Measurements from ENCODE around the gene KLHL2. TPM values are rescaled to one million over a fixed set of nuclear protein-coding genes. Genes with fewer than 3 reads are reported as not detected.

The KLHL2 gene
- total and polyA plus RNA-seq, 2 of the 13 experiments (the other 11 are each of a cell fraction or from before 2014, with no cell fraction given): 9.2 to 17.6 TPM

DNA sequence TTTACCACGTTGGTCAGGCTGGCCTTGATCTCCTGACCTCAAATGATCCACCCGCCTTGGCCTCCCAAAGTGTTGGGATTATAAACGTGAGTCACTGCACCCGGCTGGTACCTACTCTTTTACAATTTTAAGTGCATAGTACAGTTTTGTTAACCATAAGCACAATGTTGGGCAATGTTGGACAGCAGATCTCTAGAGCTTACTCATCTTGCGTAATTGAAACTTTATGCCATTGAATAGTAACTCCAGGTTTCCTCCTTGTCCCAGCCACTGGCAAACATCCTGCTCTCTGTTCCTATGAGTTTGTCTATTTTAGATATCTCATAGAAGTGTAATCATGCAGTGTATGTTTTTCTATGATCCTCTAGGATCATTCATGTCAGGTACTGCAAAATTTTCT is 162.2 kb downstream of the KLHL2 start (continued):
- TF ChIP-seq ZNF652 (CRISPR knock-in tag; IDR thresholded peaks at IDR 0.05; ENCODE audit: borderline replicate concordance, low read depth): peak; percentile 12; the same call in 1 of the 2 replicates
- TF ChIP-seq, protein P1, sequence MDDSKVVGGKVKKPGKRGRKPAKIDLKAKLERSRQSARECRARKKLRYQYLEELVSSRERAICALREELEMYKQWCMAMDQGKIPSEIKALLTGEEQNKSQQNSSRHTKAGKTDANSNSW (CRISPR knock-in tag; IDR thresholded peaks at IDR 0.05; ENCODE audit: borderline replicate concordance): no peak
- TF ChIP-seq SKIL (CRISPR knock-in tag; IDR thresholded peaks at IDR 0.05; ENCODE audit: borderline replicate concordance): 0 out of 2 replicates have a peak, but pooled peaks have one; percentile 47
- no peak for TF ChIP-seq SP2 (CRISPR knock-in tag; IDR thresholded peaks at IDR 0.05)
- no peak for TF ChIP-seq AKNA (CRISPR knock-in tag; IDR thresholded peaks at IDR 0.05; ENCODE audit: borderline replicate concordance)
- TF ChIP-seq TBX3 (IDR thresholded peaks at IDR 0.05; ENCODE audit: borderline replicate concordance): peak; percentile 70; the same call in 1 of the 2 replicates
- TF ChIP-seq NONO (IDR thresholded peaks at IDR 0.05): no peak
- no peak; the same call in 1 of the 2 replicates for TF ChIP-seq NONO (CRISPR knock-in tag; conservative IDR thresholded peaks at IDR 0.05)
- no peak for TF ChIP-seq ZSCAN31 (CRISPR knock-in tag; IDR thresholded peaks at IDR 0.05; ENCODE audit: low read depth)
- TF ChIP-seq RFXAP (CRISPR knock-in tag; IDR thresholded peaks at IDR 0.05; ENCODE audit: borderline replicate concordance): 0 out of 2 replicates have a peak, but pooled peaks have one; percentile 32
- TF ChIP-seq CBFB (CRISPR knock-in tag; IDR thresholded peaks at IDR 0.05): peak; percentile 66
- TF ChIP-seq ZNF670 (CRISPR knock-in tag; IDR thresholded peaks at IDR 0.05; ENCODE audit: borderline replicate concordance): 0 out of 2 replicates have a peak, but pooled peaks have one; percentile 70
- TF ChIP-seq MAZ (IDR thresholded peaks at IDR 0.05; ENCODE audit: borderline replicate concordance, low read depth, low read length): no peak
- peak; percentile 58; the same call in 1 of the 2 replicates for TF ChIP-seq MAZ (CRISPR knock-in tag; IDR thresholded peaks at IDR 0.05; ENCODE audit: low read depth)
- peak; percentile 83 for TF ChIP-seq ATF3 (CRISPR knock-in tag; IDR thresholded peaks at IDR 0.05)
- TF ChIP-seq, protein P2, sequence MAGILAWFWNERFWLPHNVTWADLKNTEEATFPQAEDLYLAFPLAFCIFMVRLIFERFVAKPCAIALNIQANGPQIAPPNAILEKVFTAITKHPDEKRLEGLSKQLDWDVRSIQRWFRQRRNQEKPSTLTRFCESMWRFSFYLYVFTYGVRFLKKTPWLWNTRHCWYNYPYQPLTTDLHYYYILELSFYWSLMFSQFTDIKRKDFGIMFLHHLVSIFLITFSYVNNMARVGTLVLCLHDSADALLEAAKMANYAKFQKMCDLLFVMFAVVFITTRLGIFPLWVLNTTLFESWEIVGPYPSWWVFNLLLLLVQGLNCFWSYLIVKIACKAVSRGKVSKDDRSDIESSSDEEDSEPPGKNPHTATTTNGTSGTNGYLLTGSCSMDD (CRISPR knock-in tag; IDR thresholded peaks at IDR 0.05): no peak
- peak; percentile 54 for TF ChIP-seq ZEB1 (IDR thresholded peaks at IDR 0.05; ENCODE audit: insufficient replicate concordance, low read depth)
- TF ChIP-seq SOX6 (IDR thresholded peaks at IDR 0.05): no peak
- peak; percentile 97 for TF ChIP-seq SOX6 (CRISPR knock-in tag; IDR thresholded peaks at IDR 0.05)
- TF ChIP-seq RFXANK (CRISPR knock-in tag; IDR thresholded peaks at IDR 0.05): no peak
- no peak for TF ChIP-seq HES4 (CRISPR knock-in tag; IDR thresholded peaks at IDR 0.05; ENCODE audit: borderline replicate concordance)
- no peak for TF ChIP-seq KLF11 (CRISPR knock-in tag; IDR thresholded peaks at IDR 0.05)
- no peak for TF ChIP-seq ZNF253 (CRISPR knock-in tag; IDR thresholded peaks at IDR 0.05; ENCODE audit: borderline replicate concordance)
